K562 (cell line): ENCODE results near the gene CNKSR1. TPM values are rescaled to one million over a fixed set of nuclear protein-coding genes. Genes with fewer than 3 reads are reported as not detected.
A peak's percentile ranks its signal among the peaks of the same experiment; 100 is the strongest.

Experiments used
- ATAC-seq: fragments of 200-7000 bp; cut with Tn5 transposase; 3 replicates; pipeline ENCODE4 v1.9.1; 2020; ENCODE audit warnings: moderate library complexity
- BruUV-seq: library from RNA; stranded (reverse); fragments of 400-500 nt; replicated peaks from 2 replicates; lab custom pipeline; 2021; lab: Mats Ljungman, UMichigan
- CTCF ChIA-PET: fragments of 300-600 bp; formaldehyde crosslinking; extraction: SDS; loops from one replicate; lab custom pipeline; 2021; ENCODE audit warnings: low intra/inter-chr PET ratio; lab: Yijun Ruan, JAX
- POLR2A ChIA-PET: fragments of 300-600, 350-650 bp; sonication (Branson Sonifier 250); formaldehyde crosslinking; extraction: SDS; loops from one replicate; lab custom pipeline; 2021; ENCODE audit warnings: antibody characterized with exemption, inconsistent platforms; lab: Yijun Ruan, JAX
- DNase-seq, 4 experiments: peaks; one replicate each; pipeline versions ENCODE4 v3.0.0 to v3.0.0-alpha.2; 2011 to 2018; ENCODE audit warnings: low spot score in 3 of 4, mixed read lengths in 3 of 4; ENCODE audit errors: extremely low read depth in 1 of 4
- FAIRE-seq: peaks from 2 replicates; lab custom pipeline; 2011; peaks lifted over from hg19 to GRCh38; lab: Jason Lieb, UNC
- H2AFZ ChIP-seq: 2 replicates; pipeline ENCODE4 v1.6.0; 2011; ENCODE audit warnings: low read depth, low read length, control low read depth, inconsistent platforms
- H3K27ac ChIP-seq: fragments of 200-600 bp; 3 replicates; pipeline ENCODE4 v1.8.0; 2011; ENCODE audit warnings: low read depth, mild to moderate bottlenecking, control low read depth, inconsistent platforms, low read length, moderate library complexity, mixed read lengths; ENCODE audit errors: extremely low read depth
- H3K27me3 ChIP-seq, 2 experiments: fragments of 300-600 bp in 1 of 2; 2 replicates in 1 of 2; 3 replicates in 1 of 2; pipeline versions ENCODE4 v1.6.0 to v1.8.0; 2011; ENCODE audit warnings: inconsistent platforms in 2 of 2, low read length in 2 of 2, mild to moderate bottlenecking in 1 of 2, mixed read lengths in 1 of 2, moderate library complexity in 1 of 2; ENCODE audit not compliant: control insufficient read depth in 2 of 2, insufficient read depth in 2 of 2
- H3K36me3 ChIP-seq: fragments of 300-600 bp; 3 replicates; pipeline ENCODE4 v1.8.0; 2011; ENCODE audit warnings: mild to moderate bottlenecking, low read length, inconsistent platforms; ENCODE audit not compliant: control insufficient read depth, insufficient read depth
- H3K4me1 ChIP-seq, 2 experiments: fragments of 200-600 bp in 1 of 2; replicated peaks in 1 of 2; 2 replicates in 1 of 2; 3 replicates in 1 of 2; pipeline versions ENCODE4 v1.5.1 to v1.8.0; 2011; ENCODE audit warnings: inconsistent platforms in 2 of 2, low read length in 2 of 2, mild to moderate bottlenecking in 1 of 2, mixed read lengths in 1 of 2, moderate library complexity in 1 of 2; ENCODE audit not compliant: control insufficient read depth in 2 of 2, insufficient read depth in 2 of 2
- H3K4me2 ChIP-seq: 2 replicates; pipeline ENCODE4 v1.6.1; 2011; ENCODE audit warnings: low read length, control low read depth, inconsistent platforms, mixed read lengths; ENCODE audit not compliant: insufficient read depth
- H3K4me3 ChIP-seq: fragments of 200-600 bp; sonication (generic), shearing (Covaris generic); 2 replicates; pipeline ENCODE4 v1.5.1; 2016; ENCODE audit warnings: control low read depth, inconsistent platforms
- H3K79me2 ChIP-seq: fragments of 200-600 bp; 3 replicates; pipeline ENCODE4 v1.8.0; 2011; ENCODE audit warnings: low read length, inconsistent platforms; ENCODE audit not compliant: control insufficient read depth, insufficient read depth
- H3K9ac ChIP-seq, 2 experiments: 2 replicates each; pipeline versions ENCODE4 v1.6.0 to v1.6.1; 2011; ENCODE audit warnings: low read depth in 2 of 2, low read length in 2 of 2, control low read depth in 1 of 2, inconsistent platforms in 1 of 2, mild to moderate bottlenecking in 1 of 2, mixed read lengths in 1 of 2; ENCODE audit not compliant: insufficient read depth in 1 of 2
- H3K9me1 ChIP-seq: one replicate; pipeline ENCODE4 v1.6.0; 2011; ENCODE audit warnings: inconsistent platforms, mild to moderate bottlenecking, low read length, moderate library complexity; ENCODE audit not compliant: control insufficient read depth, insufficient read depth
- H3K9me3 ChIP-seq: replicated peaks from 2 replicates; pipeline ENCODE4 v1.5.1; 2011; ENCODE audit warnings: low read depth, low read length, inconsistent platforms; ENCODE audit not compliant: control insufficient read depth, insufficient read depth
- H4K20me1 ChIP-seq: replicated peaks from 2 replicates; pipeline ENCODE4 v1.6.1; 2011; ENCODE audit warnings: low read length, inconsistent platforms, mixed read lengths; ENCODE audit not compliant: control insufficient read depth, insufficient read depth
- FUS ChIP-seq: fragments of 200-400 bp; formaldehyde crosslinking; optimal IDR thresholded peaks from 2 replicates; pipeline ENCODE3; 2017; ENCODE audit warnings: low read depth, low read length
- LCOR ChIP-seq: sonication (generic); formaldehyde crosslinking; IDR thresholded peaks from 2 replicates; pipeline ENCODE4 v1.8.0; 2022; ENCODE audit warnings: mild to moderate bottlenecking, missing genetic modification reagents
- RBFOX2 ChIP-seq: fragments of 200-400 bp; formaldehyde crosslinking; IDR thresholded peaks from 2 replicates; pipeline ENCODE4 v1.6.1; 2017; ENCODE audit warnings: low read depth, mild to moderate bottlenecking, low read length, moderate library complexity
- RFX5 ChIP-seq: IDR thresholded peaks from 2 replicates; pipeline ENCODE4 v1.6.1; 2011; ENCODE audit warnings: low read depth, mild to moderate bottlenecking, improper control_type of control experiment, low read length
- RUNX1 ChIP-seq: sonication (generic); IDR thresholded peaks from 2 replicates; pipeline ENCODE4 v1.6.1; 2016; ENCODE audit warnings: antibody characterized with exemption, low read depth
- ZNF384 ChIP-seq: IDR thresholded peaks from 2 replicates; pipeline ENCODE4 v1.6.1; 2012; ENCODE audit warnings: low read depth, low read length, improper control_type of control experiment
- WGBS: fragments of 100-300 bp; shearing (Covaris generic); methylation state at CpG from one replicate; pipeline ENCODE4 v1.1.6; 2016; ENCODE audit warnings: low coverage, mixed read lengths; ENCODE audit not compliant: insufficient coverage; ENCODE audit errors: missing lambda C conversion rate; 5-methylcytosine and 5-hydroxymethylcytosine counted together
- in situ Hi-C: fragments of 300-500 bp; cut with MboI; formaldehyde crosslinking; loops from 4 replicates; pipeline ENCODE4 v1.15.0; 2018; ENCODE audit warnings: inconsistent platforms, mixed read lengths
- intact Hi-C: fragments of 100-400 bp; cut with micrococcal nuclease; formaldehyde crosslinking; loops from 2 replicates; pipeline ENCODE4 v1.14.2; 2022
- polyA plus RNA-seq, 8 experiments: library from polyadenylated mRNA; depleted of rRNA in 4 of 8; stranded (reverse) in 5 of 8; unstranded in 3 of 8; fragments of >200 nt; fragmentation: Nextera tagmentation in 2 of 8; fragmentation: Illumina TruSeq in 1 of 8; extraction: Ambion mirVana in 2 of 8; extraction: Trizol in 1 of 8; gene quantifications; 2 replicates each; pipeline versions ENCODE4 v1.2.1 to v1.2.3, GENCODE V29; 2011 to 2014; ENCODE audit warnings: inconsistent platforms in 1 of 8, missing spikeins in 1 of 8
- total RNA-seq, 7 experiments: library from RNA; depleted of rRNA in 6 of 7; stranded (reverse); fragments of >200 nt in 6 of 7; fragmentation: Illumina TruSeq in 2 of 7; extraction: Trizol in 2 of 7; gene quantifications; 2 replicates each; pipeline versions ENCODE4 v1.2.1 to v1.2.3, GENCODE V29; 2011 to 2021; ENCODE audit warnings: low replicate concordance in 1 of 7
- TF ChIP-seq, protein P1 (sequence below): fragments of 250-450 bp; sonication (Bioruptor Pico); IDR thresholded peaks from 2 replicates; pipeline ENCODE4 v1.8.0; 2022; ENCODE audit warnings: moderate library complexity, mild to moderate bottlenecking, inconsistent platforms
- TF ChIP-seq, protein P2 (sequence below), 2 experiments: fragments of 450-650 bp; formaldehyde crosslinking in 1 of 2; IDR thresholded peaks; 2 replicates each; pipeline versions ENCODE4 v1.4.0 to v1.6.1; 2014 to 2020; ENCODE audit warnings: mild to moderate bottlenecking in 2 of 2, borderline replicate concordance in 1 of 2, low read depth in 1 of 2

Gene CNKSR1
- total and polyA plus RNA-seq, 9 of the 15 experiments (the other 6 are each of a cell fraction or from before 2014, with no cell fraction given), result 0.03 to 2.8 (median 1.1) TPM

- peak within 1 kb of the TSS; percentile 89 for H3K4me3 ChIP-seq
- H3K4me1 ChIP-seq, result peaks cover 18 to 34% of the 10 kb centered on the region in 2 experiments
- intact Hi-C loops (loop anchor here (10.0 kb wide), 1 partner anchor 213 kb away; no protein-coding TSS in a partner anchor), in situ Hi-C loops (no loop called here)
- H3K9me3 ChIP-seq, result no peaks in the 10 kb centered on the region
- DNase-seq (peak in 2 of 4 experiments; percentile 62 to 65), FAIRE-seq (no peak), ATAC-seq (no peak)
- peaks cover 21% of the 10 kb centered on the region for H3K79me2 ChIP-seq
- ChIA-PET CTCF (no interaction called here), POLR2A (interaction anchor here (0.6 to 1.8 kb wide), 7 partner anchors 11 to 310 kb away, joined by 3 to 7 read pairs (median 4); no protein-coding TSS in a partner anchor)
- WGBS, result 84% methylated on average over 26 of the region's 34 CpGs
- peaks cover 4% of the 10 kb centered on the region for H3K9me1 ChIP-seq
- no peaks in the 10 kb centered on the region for H4K20me1 ChIP-seq
- no TSS peak for BruUV-seq
- no peak within 1 kb of the TSS for H2AFZ ChIP-seq
- H3K27ac ChIP-seq, result peak within 1 kb of the TSS; percentile 85
- no peaks in the 10 kb centered on the region for H3K27me3 ChIP-seq
- peak within 1 kb of the TSS; percentile 88 to 98 for H3K9ac ChIP-seq
- peaks cover 17% of the 10 kb centered on the region; the same call in 1 of the 3 replicates for H3K36me3 ChIP-seq
- H3K4me2 ChIP-seq, result peak within 1 kb of the TSS; percentile 96
- TF ChIP-seq ZNF384 (no peak), RFX5 (no peak), LCOR (no peak), FUS (no peak), RBFOX2 (peak; percentile 66), RUNX1 (no peak)
- TF ChIP-seq, protein P1, sequence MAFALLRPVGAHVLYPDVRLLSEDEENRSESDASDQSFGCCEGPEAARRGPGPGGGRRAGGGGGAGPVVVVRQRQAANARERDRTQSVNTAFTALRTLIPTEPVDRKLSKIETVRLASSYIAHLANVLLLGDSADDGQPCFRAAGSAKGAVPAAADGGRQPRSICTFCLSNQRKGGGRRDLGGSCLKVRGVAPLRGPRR (CRISPR knock-in tag), result no peak
- TF ChIP-seq, protein P2, sequence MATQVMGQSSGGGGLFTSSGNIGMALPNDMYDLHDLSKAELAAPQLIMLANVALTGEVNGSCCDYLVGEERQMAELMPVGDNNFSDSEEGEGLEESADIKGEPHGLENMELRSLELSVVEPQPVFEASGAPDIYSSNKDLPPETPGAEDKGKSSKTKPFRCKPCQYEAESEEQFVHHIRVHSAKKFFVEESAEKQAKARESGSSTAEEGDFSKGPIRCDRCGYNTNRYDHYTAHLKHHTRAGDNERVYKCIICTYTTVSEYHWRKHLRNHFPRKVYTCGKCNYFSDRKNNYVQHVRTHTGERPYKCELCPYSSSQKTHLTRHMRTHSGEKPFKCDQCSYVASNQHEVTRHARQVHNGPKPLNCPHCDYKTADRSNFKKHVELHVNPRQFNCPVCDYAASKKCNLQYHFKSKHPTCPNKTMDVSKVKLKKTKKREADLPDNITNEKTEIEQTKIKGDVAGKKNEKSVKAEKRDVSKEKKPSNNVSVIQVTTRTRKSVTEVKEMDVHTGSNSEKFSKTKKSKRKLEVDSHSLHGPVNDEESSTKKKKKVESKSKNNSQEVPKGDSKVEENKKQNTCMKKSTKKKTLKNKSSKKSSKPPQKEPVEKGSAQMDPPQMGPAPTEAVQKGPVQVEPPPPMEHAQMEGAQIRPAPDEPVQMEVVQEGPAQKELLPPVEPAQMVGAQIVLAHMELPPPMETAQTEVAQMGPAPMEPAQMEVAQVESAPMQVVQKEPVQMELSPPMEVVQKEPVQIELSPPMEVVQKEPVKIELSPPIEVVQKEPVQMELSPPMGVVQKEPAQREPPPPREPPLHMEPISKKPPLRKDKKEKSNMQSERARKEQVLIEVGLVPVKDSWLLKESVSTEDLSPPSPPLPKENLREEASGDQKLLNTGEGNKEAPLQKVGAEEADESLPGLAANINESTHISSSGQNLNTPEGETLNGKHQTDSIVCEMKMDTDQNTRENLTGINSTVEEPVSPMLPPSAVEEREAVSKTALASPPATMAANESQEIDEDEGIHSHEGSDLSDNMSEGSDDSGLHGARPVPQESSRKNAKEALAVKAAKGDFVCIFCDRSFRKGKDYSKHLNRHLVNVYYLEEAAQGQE (IDR thresholded peaks at IDR 0.05; ENCODE audit: borderline replicate concordance), result no peak
- TF ChIP-seq, protein P2 (CRISPR knock-in tag; IDR thresholded peaks at IDR 0.05; ENCODE audit: low read depth), result no peak
Observed at GRCh38 chr1:26171084-26172072, 5.9 kb upstream of the CNKSR1 start, which contains the start of gene ZNF593OS. Gene ZNF593OS, minus strand, starts transcription at chr1:26171832. Its CDS starts 171 bp downstream, at chr1:26171661.
